HG03442 (cell line): ENCODE measurements around the gene ANKRD18B.
"Not testable (repeated sequence)": the region's sequence is repeated elsewhere in the genome, so short reads cannot be mapped to it uniquely, and the experiment has no call there.

ENCODE experiments used
- ATAC-seq: cut with Tn5 transposase; IDR thresholded peaks from one replicate; pipeline ENCODE4 v1.9.1; 2021; ENCODE audit warnings: mild to moderate bottlenecking, moderate library complexity; ENCODE audit not compliant: unreplicated experiment

The ANKRD18B gene

DNA sequence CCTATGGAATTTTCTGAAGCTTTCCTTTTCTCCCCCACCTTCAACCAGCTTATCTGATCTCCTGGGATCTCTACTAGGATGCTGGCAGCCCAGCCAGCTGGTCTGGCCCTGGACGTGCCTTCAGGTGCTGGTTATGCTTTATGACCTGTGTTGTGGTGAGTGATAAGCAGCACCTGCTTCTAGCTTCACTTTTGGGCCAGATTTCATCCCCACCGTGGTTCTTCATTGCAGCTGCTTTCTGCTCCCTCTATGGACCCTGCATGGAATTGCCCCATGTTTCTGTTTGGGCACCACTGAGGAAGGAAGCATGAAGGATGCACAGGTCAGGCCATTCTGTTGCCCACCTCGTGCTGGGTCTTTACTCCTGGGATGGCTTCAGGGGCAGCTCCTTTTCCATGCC is 80.2 kb downstream of the ANKRD18B start:
- ATAC-seq = not testable (repeated sequence)

DNA sequence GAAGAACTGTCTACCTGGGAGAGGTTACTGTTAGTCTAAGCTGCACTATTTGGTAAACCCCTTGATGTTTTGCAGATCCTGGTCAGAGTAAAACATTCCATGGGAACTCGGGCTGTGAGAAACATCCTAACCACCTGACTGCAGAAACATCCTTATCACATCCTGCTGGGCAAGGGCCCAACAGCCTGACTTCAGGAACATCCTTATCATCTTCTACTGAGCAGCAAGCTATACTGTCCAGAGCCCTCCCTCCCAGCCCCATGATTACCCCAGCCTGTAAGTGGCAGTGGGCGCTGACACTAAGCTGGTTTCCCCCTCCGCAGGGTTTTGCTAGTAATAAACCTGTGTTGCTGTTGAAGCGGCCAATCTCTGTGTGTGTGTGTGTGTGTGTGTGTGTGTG is 80.9 kb downstream of the ANKRD18B start:
- ATAC-seq = not testable (repeated sequence)

DNA sequence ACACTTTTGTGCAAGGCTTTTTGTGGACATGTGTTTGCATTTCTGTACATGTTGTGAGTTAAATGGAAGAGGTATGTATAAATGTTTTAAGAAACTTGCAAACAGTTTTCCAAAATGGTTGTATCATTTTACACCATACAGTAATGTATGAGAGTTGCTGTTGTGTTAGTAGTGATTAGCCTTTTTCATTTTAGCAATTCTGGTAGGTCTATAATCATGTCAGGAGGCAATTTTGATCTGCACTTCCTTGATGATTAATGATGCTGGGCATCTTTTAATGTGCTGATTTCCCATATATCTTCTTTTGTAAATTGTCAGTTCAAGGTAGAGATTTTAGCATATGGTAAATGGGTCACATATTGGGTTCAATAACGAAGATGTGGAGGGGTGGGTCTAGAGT is 87.3 kb downstream of the ANKRD18B start:
- ATAC-seq = no peak

DNA sequence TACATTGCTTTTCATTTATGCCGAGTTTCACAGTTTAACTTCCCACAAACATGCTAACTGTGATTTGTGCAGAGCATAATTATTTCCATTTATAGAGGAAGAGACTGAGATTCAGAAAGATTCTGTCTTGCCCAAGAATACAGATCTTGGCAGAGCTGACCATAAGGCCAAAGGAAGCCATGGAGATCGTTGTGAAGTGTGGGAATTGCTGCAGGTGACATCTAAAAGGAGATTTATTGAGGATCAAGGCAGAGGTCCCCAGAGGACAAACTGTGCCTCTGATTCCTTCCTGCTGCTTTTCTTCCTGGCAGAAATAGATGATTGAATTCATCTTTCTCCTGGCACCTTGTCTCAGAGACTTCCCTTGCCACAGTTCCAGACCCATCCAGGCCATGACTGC is 88.4 kb downstream of the ANKRD18B start:
- ATAC-seq = not testable (repeated sequence)

DNA sequence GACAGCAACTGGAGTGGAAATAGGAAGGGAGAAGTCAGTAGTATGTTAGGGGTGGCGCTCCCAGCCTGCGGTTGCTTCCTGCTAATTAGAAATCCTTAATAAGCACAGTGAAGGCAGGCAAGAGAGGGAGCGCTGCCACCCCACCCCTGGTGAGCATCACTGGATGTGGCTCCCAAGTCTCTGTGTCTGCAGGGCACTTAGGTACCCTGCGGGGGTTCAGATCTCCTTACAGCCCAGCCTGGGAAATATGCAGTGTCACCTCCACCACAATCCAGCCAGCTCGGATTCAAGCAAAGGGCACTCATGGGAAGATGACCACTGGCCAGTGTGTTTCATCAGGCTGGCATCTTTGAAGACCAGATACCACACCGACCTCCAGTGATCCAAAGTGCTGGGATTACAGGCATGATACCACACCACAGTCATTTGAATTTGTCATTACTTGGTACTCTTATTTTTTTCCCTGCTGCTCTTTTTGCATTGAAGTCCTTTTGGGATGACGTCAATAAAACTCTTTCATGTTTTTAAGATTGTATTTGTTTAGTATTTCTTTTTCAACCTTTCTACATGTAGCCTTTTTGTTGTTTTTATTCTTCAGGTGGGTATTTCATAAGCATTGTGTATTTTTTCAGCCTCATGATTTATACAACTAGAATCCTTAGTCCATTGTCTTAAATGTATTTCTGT is 90.1 kb downstream of the ANKRD18B start:
- no peak for ATAC-seq

DNA sequence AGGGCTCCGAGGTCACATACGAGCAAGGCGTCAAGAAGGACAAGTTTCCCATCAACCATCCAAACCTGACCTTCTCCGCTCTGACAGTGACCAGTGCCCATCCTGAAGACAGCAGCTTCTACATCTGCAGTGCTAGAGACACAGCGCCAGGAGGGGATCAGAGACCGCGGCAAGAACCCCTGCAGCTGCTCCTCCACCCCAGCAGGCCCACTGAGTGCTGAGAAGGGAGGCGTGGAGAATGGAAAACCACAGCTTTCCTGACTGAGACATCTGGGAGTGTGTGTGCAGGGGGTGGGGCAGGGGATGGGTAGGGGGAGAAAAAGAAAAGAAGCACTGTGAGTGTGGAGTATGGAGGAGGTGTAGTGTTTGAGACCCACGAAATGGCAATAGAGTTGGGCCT is 94.3 kb downstream of the ANKRD18B start:
- ATAC-seq = not testable (repeated sequence)

DNA sequence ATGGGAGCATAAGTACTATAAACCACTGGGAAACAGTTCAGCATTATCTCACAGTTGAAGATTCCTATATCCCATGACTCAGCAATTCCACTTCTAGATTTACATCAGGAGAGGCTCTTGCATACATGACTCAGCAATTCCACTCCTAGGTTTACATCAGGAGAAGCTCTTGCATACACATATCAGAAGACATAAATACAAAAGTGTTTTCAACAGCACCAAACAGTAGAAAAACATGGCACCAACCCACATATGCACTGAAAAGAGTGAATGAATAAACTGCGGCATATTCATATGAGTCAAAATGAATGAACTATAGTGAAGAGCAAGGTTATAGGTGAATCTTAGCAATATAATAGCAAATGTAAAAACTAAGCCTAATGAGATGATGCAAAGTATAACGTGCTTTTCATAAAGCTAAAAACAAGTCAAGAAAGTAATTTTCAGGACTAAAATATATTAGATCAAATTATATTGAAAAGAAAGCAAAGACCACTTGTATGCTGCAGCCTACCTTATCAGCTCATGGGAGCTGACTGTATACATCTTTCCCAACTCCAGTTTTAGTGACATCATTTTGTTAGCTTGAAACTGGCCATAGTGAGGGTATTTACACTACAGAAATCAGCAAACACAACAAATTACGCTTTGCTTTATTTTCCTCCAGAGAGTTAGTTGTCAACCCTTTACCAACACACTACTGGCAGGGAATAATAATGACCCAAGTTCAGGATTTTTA is 95.8 kb downstream of the ANKRD18B start:
- no peak for ATAC-seq

DNA sequence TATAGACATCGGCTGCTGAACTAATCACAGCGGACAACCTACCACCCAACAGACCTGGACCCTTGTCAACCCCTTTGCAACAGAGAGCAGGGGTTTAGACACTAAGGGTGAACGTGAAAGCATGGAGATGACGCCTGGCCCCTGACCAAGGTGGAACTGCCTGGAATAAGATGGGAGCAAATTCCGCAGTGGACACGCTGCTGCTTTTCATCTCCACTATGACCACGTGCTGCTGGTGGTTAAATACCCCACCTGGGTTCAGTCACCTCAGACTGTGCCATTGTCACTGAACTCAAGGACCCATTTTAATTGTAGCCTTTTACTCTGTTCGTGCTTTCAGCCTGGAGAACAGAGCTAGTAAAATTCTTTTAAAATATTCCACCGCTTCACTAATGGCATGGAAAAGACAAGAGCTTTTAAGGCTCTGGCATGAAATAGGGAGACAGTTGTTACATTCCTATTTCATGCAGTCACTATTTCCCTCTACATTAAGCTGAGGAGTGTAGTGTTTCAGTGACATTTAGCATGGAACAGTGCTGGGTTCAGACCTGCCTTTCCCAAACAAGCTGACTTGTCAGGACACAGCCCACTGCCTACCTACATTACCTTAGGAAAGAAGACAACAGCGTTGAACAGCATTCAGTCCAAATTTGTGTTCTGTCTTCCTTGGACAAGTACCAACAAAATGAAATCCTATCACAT is 96.8 kb downstream of the ANKRD18B start:
- ATAC-seq = no peak
